Central memory CD8-positive, alpha-beta T cell (primary cell): Measurements from ENCODE around the gene BRF1.
A peak's percentile ranks its signal among the peaks of the same experiment; 100 is the strongest.

Source experiments
- ATAC-seq: fragments of 150-1000 bp; cut with Tn5 transposase; replicated peaks from 2 replicates; pipeline ENCODE4 v1.10.0; 2022; ENCODE audit warnings: mild to moderate bottlenecking, moderate FRiP score, moderate number of reproducible peaks; ENCODE audit not compliant: poor library complexity, severe bottlenecking; ENCODE audit errors: extremely low read depth
- DNase-seq, 2 donors: peaks; one replicate each; pipeline ENCODE4 v3.0.0; 2021; ENCODE audit warnings: low spot score in 2 of 2
- H3K27ac Mint-ChIP-seq: one replicate; pipeline ENCODE4 v1.8.0; 2022; ENCODE audit warnings: low read depth, mild to moderate bottlenecking, moderate library complexity, mixed read lengths
- H3K27me3 Mint-ChIP-seq: one replicate; pipeline ENCODE4 v1.8.0; 2022; ENCODE audit warnings: mixed read lengths
- H3K36me3 Mint-ChIP-seq: one replicate; pipeline ENCODE4 v1.8.0; 2022; ENCODE audit warnings: mild to moderate bottlenecking, moderate library complexity, mixed read lengths; ENCODE audit not compliant: insufficient read depth
- H3K4me1 Mint-ChIP-seq: one replicate; pipeline ENCODE4 v1.8.0; 2022; ENCODE audit warnings: mixed read lengths
- H3K4me3 Mint-ChIP-seq: one replicate; pipeline ENCODE4 v1.8.0; 2022; ENCODE audit warnings: mild to moderate bottlenecking, moderate library complexity, mixed read lengths
- H3K9me3 Mint-ChIP-seq: one replicate; pipeline ENCODE4 v1.8.0; 2022; ENCODE audit warnings: mixed read lengths

BRF1 gene

DNA sequence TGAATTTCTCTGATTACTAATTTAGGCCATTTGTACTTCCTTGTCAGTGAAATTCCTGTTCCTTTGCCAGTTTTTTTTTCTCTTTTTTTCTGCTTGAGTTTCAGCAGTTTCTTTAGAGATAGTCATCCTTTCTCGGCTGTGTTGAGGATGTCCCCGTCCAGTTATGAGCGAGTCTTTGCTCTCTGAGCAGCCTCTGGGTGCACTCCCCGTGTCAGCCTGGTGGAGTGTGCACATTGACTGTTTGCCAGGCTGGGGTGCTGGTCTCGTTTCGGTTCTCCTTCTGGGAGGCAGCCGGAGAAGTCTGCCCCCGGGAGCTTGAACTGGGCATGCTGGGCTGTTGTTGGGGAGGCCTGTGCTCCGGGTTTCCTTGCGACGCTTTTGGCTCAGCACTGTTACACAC is 16.7 kb upstream of the BRF1 start:
- H3K36me3 Mint-ChIP-seq, result peaks cover 7% of the 10 kb centered on the region
- ATAC-seq (no peak), DNase-seq (no peak)
- H3K4me1 Mint-ChIP-seq, result peaks cover 23% of the 10 kb centered on the region
- no peaks in the 10 kb centered on the region for H3K9me3 Mint-ChIP-seq
- no peak overlapping the region for H3K4me3 Mint-ChIP-seq
- H3K27me3 Mint-ChIP-seq, result no peaks in the 10 kb centered on the region
- H3K27ac Mint-ChIP-seq, result no peak overlapping the region

GRCh38 chr14:105316968-105317510 is 16.2 kb upstream of the BRF1 start:
- Mint-ChIP-seq H3K27me3 (no peaks in the 10 kb centered on the region), H3K4me3 (peak overlapping the region; percentile 90), H3K4me1 (peaks cover 21% of the 10 kb centered on the region), H3K36me3 (peaks cover 6% of the 10 kb centered on the region), H3K9me3 (no peaks in the 10 kb centered on the region), H3K27ac (no peak overlapping the region)
- ATAC-seq, result no peak
- DNase-seq, result no peak

- Mint-ChIP-seq H3K9me3 (no peaks in the 10 kb centered on the region), H3K4me1 (peaks cover 21% of the 10 kb centered on the region), H3K4me3 (peak overlapping the region; percentile 90), H3K27me3 (no peaks in the 10 kb centered on the region), H3K36me3 (peaks cover 6% of the 10 kb centered on the region), H3K27ac (no peak overlapping the region)
- ATAC-seq, result no peak
- no peak for DNase-seq
Observed at GRCh38 chr14:105316577-105316941, 15.8 kb upstream of the BRF1 start.

GRCh38 chr14:105315941-105316576 is 15.3 kb upstream of the BRF1 start:
- Mint-ChIP-seq H3K27me3 (no peaks in the 10 kb centered on the region), H3K27ac (peak overlapping the region; percentile 91), H3K4me3 (peak overlapping the region; percentile 90), H3K9me3 (no peaks in the 10 kb centered on the region), H3K36me3 (peaks cover 6% of the 10 kb centered on the region), H3K4me1 (peaks cover 21% of the 10 kb centered on the region)
- ATAC-seq (no peak), DNase-seq (no peak)

- H3K27me3 Mint-ChIP-seq, result no peaks in the 10 kb centered on the region
- H3K36me3 Mint-ChIP-seq, result peaks cover 5% of the 10 kb centered on the region
- H3K4me1 Mint-ChIP-seq, result peaks cover 21% of the 10 kb centered on the region
- H3K9me3 Mint-ChIP-seq, result no peaks in the 10 kb centered on the region
- H3K4me3 Mint-ChIP-seq, result peak overlapping the region; percentile 90
- ATAC-seq, result peak; percentile 49
- H3K27ac Mint-ChIP-seq, result peak overlapping the region; percentile 91
- peak; percentile 35 to 42 for DNase-seq
Observed at GRCh38 chr14:105315211-105315721, 14.5 kb upstream of the BRF1 start.

GRCh38 chr14:105314287-105315200 is 13.7 kb upstream of the BRF1 start, which contains the start of gene PACS2:
PACS2 (plus strand) TSS chr14:105314748; CDS start chr14:105314919, 171 bp downstream.
- H3K4me3 Mint-ChIP-seq, result peak within 1 kb of the TSS; percentile 90
- H3K36me3 Mint-ChIP-seq, result peaks cover 4% of the 10 kb centered on the region

GRCh38 chr14:105313381-105314286 is 12.8 kb upstream of the BRF1 start:
- H3K9me3 Mint-ChIP-seq, result no peaks in the 10 kb centered on the region
- peaks cover 21% of the 10 kb centered on the region for H3K4me1 Mint-ChIP-seq
- peak overlapping the region; percentile 83 for H3K27ac Mint-ChIP-seq
- no peak for DNase-seq
- peak overlapping the region; percentile 77 for H3K4me3 Mint-ChIP-seq
- H3K36me3 Mint-ChIP-seq, result peaks cover 4% of the 10 kb centered on the region
- ATAC-seq, result peak; percentile 11
- no peaks in the 10 kb centered on the region for H3K27me3 Mint-ChIP-seq

More at GRCh38 chr14:105314287-105315200, 13.7 kb upstream of the BRF1 start, which contains the start of gene PACS2:
- Mint-ChIP-seq H3K9me3 (no peaks in the 10 kb centered on the region), H3K27me3 (no peaks in the 10 kb centered on the region), H3K27ac (peak within 1 kb of the TSS; percentile 91), H3K4me1 (peaks cover 21% of the 10 kb centered on the region)
- DNase-seq (peak; percentile 51 to 55), ATAC-seq (peak; percentile 67)

- no peak for DNase-seq
- no peak for ATAC-seq
- H3K9me3 Mint-ChIP-seq, result no peaks in the 10 kb centered on the region
- H3K4me1 Mint-ChIP-seq, result peaks cover 21% of the 10 kb centered on the region
- H3K4me3 Mint-ChIP-seq, result peak overlapping the region; percentile 77
- H3K27ac Mint-ChIP-seq, result peak overlapping the region; percentile 83
- H3K27me3 Mint-ChIP-seq, result no peaks in the 10 kb centered on the region
- H3K36me3 Mint-ChIP-seq, result peaks cover 4% of the 10 kb centered on the region
Observed at GRCh38 chr14:105312973-105313372, 12.2 kb upstream of the BRF1 start.

DNA sequence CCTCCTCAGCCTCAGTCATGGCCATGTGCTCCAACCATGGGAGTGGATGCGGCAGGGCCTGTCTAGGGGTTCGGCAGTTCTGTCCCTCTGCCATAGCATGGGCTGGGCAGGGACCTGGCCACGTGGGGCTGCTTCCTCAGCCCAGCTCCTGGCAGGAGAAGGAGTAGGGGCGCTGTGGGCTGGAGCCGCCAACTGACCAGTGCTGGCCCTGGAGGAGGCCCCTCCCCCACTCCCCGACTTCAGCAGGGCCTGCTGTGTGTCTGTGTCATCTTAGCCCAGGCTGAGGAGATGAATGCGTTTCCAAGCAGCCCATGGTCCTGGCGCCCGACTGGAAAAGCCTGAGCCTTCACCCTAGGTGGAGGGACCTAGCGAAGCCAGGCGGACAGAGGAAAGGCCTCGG is 11.0 kb upstream of the BRF1 start:
- ATAC-seq, result no peak

GRCh38 chr14:105309371-105309770 is 8.6 kb upstream of the BRF1 start:
- ATAC-seq (no peak), DNase-seq (no peak)
- H3K27ac Mint-ChIP-seq, result no peak overlapping the region
- no peaks in the 10 kb centered on the region for H3K9me3 Mint-ChIP-seq
- no peak overlapping the region for H3K4me3 Mint-ChIP-seq
- H3K27me3 Mint-ChIP-seq, result no peaks in the 10 kb centered on the region
- peaks cover 13% of the 10 kb centered on the region for H3K4me1 Mint-ChIP-seq
- H3K36me3 Mint-ChIP-seq, result peaks cover 1% of the 10 kb centered on the region

More for the DNA sequence above, 11.0 kb upstream of the BRF1 start:
- Mint-ChIP-seq H3K9me3 (no peaks in the 10 kb centered on the region), H3K4me3 (no peak overlapping the region), H3K36me3 (peaks cover 4% of the 10 kb centered on the region), H3K4me1 (peaks cover 18% of the 10 kb centered on the region), H3K27me3 (no peaks in the 10 kb centered on the region), H3K27ac (no peak overlapping the region)
- no peak for DNase-seq

- DNase-seq (no peak), ATAC-seq (no peak)
- Mint-ChIP-seq H3K4me1 (peaks cover 21% of the 10 kb centered on the region), H3K27me3 (no peaks in the 10 kb centered on the region), H3K4me3 (no peak overlapping the region), H3K36me3 (peaks cover 1% of the 10 kb centered on the region), H3K27ac (no peak overlapping the region), H3K9me3 (no peaks in the 10 kb centered on the region)
Observed at GRCh38 chr14:105307052-105307727, 6.4 kb upstream of the BRF1 start.
